Endothelial cell of umbilical vein (primary cell): ENCODE measurements around the gene PFKFB4. TPM values are rescaled to one million over a fixed set of nuclear protein-coding genes. Genes with fewer than 3 reads are reported as not detected.

ENCODE experiments used
- Bru-seq: library from RNA; stranded (reverse); fragments of 400-500 nt; gene quantifications from one replicate; lab custom pipeline; 2021; lab: Mats Ljungman, UMichigan
- BruChase-seq, 2 experiments: library from RNA; stranded (reverse); fragments of 400-500 nt; gene quantifications; one replicate each; lab custom pipeline; 2021; lab: Mats Ljungman, UMichigan
- BruUV-seq: library from RNA; stranded (reverse); fragments of 400-500 nt; replicated peaks from 2 replicates; lab custom pipeline; 2021; lab: Mats Ljungman, UMichigan
- CTCF ChIA-PET: fragments of 300-600, 350-600 bp; sonication (Branson Sonifier 250); formaldehyde crosslinking; loops from one replicate; lab custom pipeline; 2021; ENCODE audit warnings: antibody characterized with exemption, inconsistent platforms; lab: Charles Lee
- POLR2A ChIA-PET: fragments of 300-600, 350-600 bp; sonication (Branson Sonifier 250); formaldehyde crosslinking; loops from one replicate; lab custom pipeline; 2021; ENCODE audit warnings: antibody characterized with exemption, inconsistent platforms; lab: Charles Lee
- DNase-seq: peaks from one replicate; pipeline ENCODE4 v3.0.0-alpha.2; 2011; ENCODE audit warnings: low read depth, low spot score
- FAIRE-seq: peaks from 2 replicates; lab custom pipeline; 2011; peaks lifted over from hg19 to GRCh38; lab: Jason Lieb, UNC
- H2AFZ ChIP-seq: 2 replicates; pipeline ENCODE4 v1.6.0; 2012; ENCODE audit warnings: low read depth, low read length, control low read depth, inconsistent platforms
- H3K27ac ChIP-seq: 2 replicates; pipeline ENCODE4 v1.5.1; 2011; ENCODE audit warnings: low read depth, mild to moderate bottlenecking, control low read depth, low read length, moderate library complexity; ENCODE audit not compliant: insufficient read depth
- H3K27me3 ChIP-seq, 2 experiments: 2 replicates each; pipeline versions ENCODE4 v1.6.0 to v1.6.1; 2011; ENCODE audit warnings: low read length in 2 of 2, mixed read lengths in 1 of 2; ENCODE audit not compliant: control insufficient read depth in 2 of 2, insufficient read depth in 2 of 2
- H3K36me3 ChIP-seq, 2 experiments: 2 replicates in 1 of 2; 3 replicates in 1 of 2; pipeline ENCODE4 v1.5.1; 2011; ENCODE audit warnings: low read length in 2 of 2, mild to moderate bottlenecking in 1 of 2, moderate library complexity in 1 of 2; ENCODE audit not compliant: control insufficient read depth in 2 of 2, insufficient read depth in 2 of 2; ENCODE audit errors: extremely low read depth in 1 of 2
- H3K4me1 ChIP-seq: 3 replicates; pipeline ENCODE4 v1.5.1; 2011; ENCODE audit warnings: mild to moderate bottlenecking, low read length; ENCODE audit not compliant: control insufficient read depth, insufficient read depth; ENCODE audit errors: extremely low read depth
- H3K4me2 ChIP-seq: 2 replicates; pipeline ENCODE4 v1.6.1; 2011; ENCODE audit warnings: low read length, control low read depth, mixed read lengths; ENCODE audit not compliant: insufficient read depth
- H3K4me3 ChIP-seq, 3 experiments: fragments of 200-600 bp in 1 of 3; sonication (generic), shearing (Covaris generic) in 1 of 3; replicated peaks in 1 of 3; 2 replicates each; pipeline ENCODE4 v1.5.1; 2011 to 2016; ENCODE audit warnings: control low read depth in 3 of 3, low read length in 3 of 3, mild to moderate bottlenecking in 2 of 3, inconsistent platforms in 1 of 3, low read depth in 1 of 3, moderate library complexity in 1 of 3; ENCODE audit not compliant: insufficient read depth in 1 of 3
- H3K79me2 ChIP-seq: 2 replicates; pipeline ENCODE4 v1.6.0; 2012; ENCODE audit warnings: low read length, inconsistent platforms; ENCODE audit not compliant: control insufficient read depth, insufficient read depth
- H3K9ac ChIP-seq: replicated peaks from 2 replicates; pipeline ENCODE3; 2011; ENCODE audit warnings: low read length, control low read depth; ENCODE audit not compliant: insufficient read depth; ENCODE audit errors: extremely low read depth
- H3K9me1 ChIP-seq: replicated peaks from 3 replicates; pipeline ENCODE4 v1.6.0; 2011; ENCODE audit warnings: mild to moderate bottlenecking, low read length; ENCODE audit not compliant: control insufficient read depth, insufficient read depth; ENCODE audit errors: extremely low read depth
- H3K9me3 ChIP-seq: replicated peaks from 2 replicates; pipeline ENCODE4 v1.5.1; 2012; ENCODE audit warnings: low read length, inconsistent platforms; ENCODE audit not compliant: control insufficient read depth, insufficient read depth
- H4K20me1 ChIP-seq: replicated peaks from 2 replicates; pipeline ENCODE3; 2011; ENCODE audit warnings: mild to moderate bottlenecking, low read length; ENCODE audit not compliant: control insufficient read depth, insufficient read depth; ENCODE audit errors: extremely low read depth
- EZH2 ChIP-seq: IDR thresholded peaks from 2 replicates; pipeline ENCODE4 v1.6.1; 2012; ENCODE audit warnings: borderline replicate concordance, low read depth, mild to moderate bottlenecking, moderate library complexity, low read length, inconsistent platforms; ENCODE audit not compliant: severe bottlenecking
- FOS ChIP-seq: IDR thresholded peaks from 2 replicates; pipeline ENCODE4 v1.6.1; 2011; ENCODE audit warnings: mild to moderate bottlenecking, low read length, moderate library complexity, borderline replicate concordance; ENCODE audit not compliant: insufficient read depth
- GATA2 ChIP-seq: IDR thresholded peaks from 2 replicates; pipeline ENCODE4 v1.7.0; 2011; ENCODE audit warnings: low read depth, mild to moderate bottlenecking, moderate library complexity, mixed read lengths, low read length; ENCODE audit not compliant: insufficient read length, insufficient read depth
- JUN ChIP-seq: IDR thresholded peaks from 2 replicates; pipeline ENCODE4 v1.6.1; 2011; ENCODE audit warnings: borderline replicate concordance, low read depth; ENCODE audit not compliant: insufficient read length, insufficient read depth
- POLR2A ChIP-seq: IDR thresholded peaks from 2 replicates; pipeline ENCODE4 v1.6.1; 2012; ENCODE audit warnings: low read depth, mild to moderate bottlenecking, control low read depth, low read length
- dilution Hi-C: fragments of 300-500 bp; cut with MboI; formaldehyde crosslinking; loops from one replicate; pipeline ENCODE4 v1.15.0; 2019; ENCODE audit warnings: low sequenced_read_pairs; ENCODE audit not compliant: extremely low pct_ligation_motif_present
- intact Hi-C: fragments of 100-400 bp; cut with micrococcal nuclease; formaldehyde crosslinking; loops from one replicate; pipeline ENCODE4 v1.10.0; 2022
- long read RNA-seq: library from polyadenylated mRNA; stranded (forward); transcript quantifications from one replicate; pipeline ENCODE4 v2.0.0, GENCODE V29; 2021
- polyA minus RNA-seq, 3 experiments: library from RNA; depleted of rRNA, polyadenylated mRNA; stranded (reverse); fragments of >200 nt; gene quantifications; 1 replicate in 1 of 3; 2 replicates in 2 of 3; pipeline ENCODE4 v1.2.3, GENCODE V29; 2011
- polyA plus RNA-seq, 4 experiments: library from polyadenylated mRNA; depleted of rRNA in 3 of 4; stranded (reverse) in 3 of 4; unstranded in 1 of 4; fragments of >200 nt; gene quantifications; 2 replicates each; pipeline versions ENCODE4 v1.2.1 to v1.2.3, GENCODE V29; 2011 to 2012; ENCODE audit warnings: missing spikeins in 1 of 4
- total RNA-seq: library from RNA; stranded (reverse); gene quantifications from 2 replicates; pipeline ENCODE4 v1.2.3, GENCODE V29; 2021

PFKFB4 gene
- 4.2 and 4.9 TPM in 2 replicates for total RNA-seq
- polyA plus RNA-seq, result 4.0 and 4.1 TPM in 2 replicates
- polyA plus RNA-seq (2011; cell fraction: cytosol; rRNA removed), result 2.6 and 2.7 TPM in 2 replicates
- polyA plus RNA-seq (2011; cell fraction: nucleus; rRNA removed), result 7.1 and 8.9 TPM in 2 replicates
- polyA plus RNA-seq (2012), result 1.2 and 2.0 TPM in 2 replicates
- polyA minus RNA-seq, result 7.1 and 7.6 TPM in 2 replicates
- polyA minus RNA-seq (2011; cell fraction: cytosol; rRNA and poly(A)+ RNA removed), result 1.6 TPM
- polyA minus RNA-seq (2011; cell fraction: nucleus; rRNA and poly(A)+ RNA removed), result 2.0 and 3.1 TPM in 2 replicates
- percentile 38 among the genes with signal in this experiment for Bru-seq, nascent RNA
- BruChase-seq, experiment 1, labeled RNA remaining after a 6-hour chase, result percentile 44 among the genes with signal in this experiment
- BruChase-seq, experiment 2, labeled RNA remaining after a 2-hour chase, result percentile 51 among the genes with signal in this experiment
- long read RNA-seq, transcript PFKFB4-201 (14 exons, 3,586 nt), result major isoform, 9 of 13 reads
- long read RNA-seq, partial matches to known transcripts, result 0 of 13 reads
- long read RNA-seq, other reads (novel, unspliced or antisense), result 4 of 13 reads

DNA sequence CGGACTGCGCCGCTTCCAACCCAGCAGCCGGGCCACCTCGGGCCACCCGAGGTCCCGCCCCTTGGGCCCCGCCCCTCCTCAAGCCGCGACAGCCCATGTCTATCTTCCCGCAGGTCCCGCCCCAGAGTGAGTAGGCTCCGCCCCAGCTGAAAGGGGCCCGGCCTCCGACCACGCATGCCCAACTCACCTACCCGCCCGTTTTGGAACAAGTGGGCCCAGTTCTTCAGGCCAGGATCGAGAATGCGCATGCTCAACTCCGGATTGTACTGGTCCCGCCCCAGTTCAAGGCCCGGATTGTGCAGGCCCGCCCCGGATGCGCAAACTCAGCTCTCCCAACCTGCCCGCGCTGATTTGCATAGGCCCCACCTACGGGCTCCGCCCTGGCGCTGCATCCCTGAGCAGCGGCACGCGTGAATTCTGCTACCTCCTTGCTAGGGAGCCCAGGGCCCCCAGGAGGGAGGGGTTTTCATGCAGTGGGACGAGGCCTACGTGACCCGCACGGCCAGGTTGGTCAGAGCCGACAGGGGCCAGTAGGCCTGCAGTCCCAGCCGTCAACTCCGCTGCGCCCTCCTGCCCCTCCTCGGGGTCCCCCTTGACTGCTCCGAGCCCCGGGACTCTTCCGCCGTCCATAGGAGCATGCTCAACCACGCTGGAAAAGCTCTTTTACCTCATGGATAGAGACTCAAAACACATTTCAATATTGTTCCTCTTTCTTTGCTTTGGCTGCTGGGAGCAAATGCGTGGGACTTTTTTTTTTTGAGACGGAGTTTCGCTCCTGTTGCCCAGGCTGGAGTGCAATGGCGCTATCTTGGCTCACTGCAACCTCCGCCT is at the start of gene PFKFB4:
Gene PFKFB4, minus strand, starts transcription at position 8 of the 831 bp plus-strand sequence. CDS start 26 bp downstream, outside the sequence.
- H3K9me3 ChIP-seq, result no peaks in the 10 kb centered on the region
- no peaks in the 10 kb centered on the region for H3K36me3 ChIP-seq
- DNase-seq (peak; percentile 99), FAIRE-seq (peak; percentile 100)
- H3K4me1 ChIP-seq, result peaks cover 12% of the 10 kb centered on the region
- H2AFZ ChIP-seq, result peak within 1 kb of the TSS; percentile 89
- BruUV-seq, result no TSS peak
- intact Hi-C loops (loop anchor here (2.0 kb wide), 2 partner anchors 52 kb away; partner anchors contain the start of genes SHISA5 and UQCRC1), dilution Hi-C loops (no loop called here)
- ChIA-PET CTCF (interaction anchor here (0.7 to 6.8 kb wide), 11 partner anchors 8 to 156 kb away, joined by 3 to 38 read pairs (median 6); partner anchors contain the start of genes SLC26A6 and UQCRC1), POLR2A (interaction anchor here (0.9 kb wide), 1 partner anchor 106 kb away, joined by 3 read pairs; no protein-coding TSS in a partner anchor)
- no peaks in the 10 kb centered on the region for H3K9me1 ChIP-seq
- no peaks in the 10 kb centered on the region for H3K27me3 ChIP-seq
- peak within 1 kb of the TSS; percentile 43 to 63 (median 53) for H3K4me3 ChIP-seq
- H3K9ac ChIP-seq, result no peak within 1 kb of the TSS
- H3K79me2 ChIP-seq, result no peaks in the 10 kb centered on the region
- peak within 1 kb of the TSS; percentile 74 for H3K4me2 ChIP-seq
- no peak within 1 kb of the TSS for H3K27ac ChIP-seq
- no peaks in the 10 kb centered on the region for H4K20me1 ChIP-seq
- TF ChIP-seq JUN (no peak), POLR2A (no peak), GATA2 (no peak), FOS (no peak), EZH2 (no peak)
